ENCODE results near the gene CCL22. TPM values are rescaled to one million over a fixed set of nuclear protein-coding genes. Genes with fewer than 3 reads are reported as not detected.

The CCL22 gene
- total and polyA plus RNA-seq, 2 of the 4 experiments (the other 2 are of a cell fraction): not detected

DNA sequence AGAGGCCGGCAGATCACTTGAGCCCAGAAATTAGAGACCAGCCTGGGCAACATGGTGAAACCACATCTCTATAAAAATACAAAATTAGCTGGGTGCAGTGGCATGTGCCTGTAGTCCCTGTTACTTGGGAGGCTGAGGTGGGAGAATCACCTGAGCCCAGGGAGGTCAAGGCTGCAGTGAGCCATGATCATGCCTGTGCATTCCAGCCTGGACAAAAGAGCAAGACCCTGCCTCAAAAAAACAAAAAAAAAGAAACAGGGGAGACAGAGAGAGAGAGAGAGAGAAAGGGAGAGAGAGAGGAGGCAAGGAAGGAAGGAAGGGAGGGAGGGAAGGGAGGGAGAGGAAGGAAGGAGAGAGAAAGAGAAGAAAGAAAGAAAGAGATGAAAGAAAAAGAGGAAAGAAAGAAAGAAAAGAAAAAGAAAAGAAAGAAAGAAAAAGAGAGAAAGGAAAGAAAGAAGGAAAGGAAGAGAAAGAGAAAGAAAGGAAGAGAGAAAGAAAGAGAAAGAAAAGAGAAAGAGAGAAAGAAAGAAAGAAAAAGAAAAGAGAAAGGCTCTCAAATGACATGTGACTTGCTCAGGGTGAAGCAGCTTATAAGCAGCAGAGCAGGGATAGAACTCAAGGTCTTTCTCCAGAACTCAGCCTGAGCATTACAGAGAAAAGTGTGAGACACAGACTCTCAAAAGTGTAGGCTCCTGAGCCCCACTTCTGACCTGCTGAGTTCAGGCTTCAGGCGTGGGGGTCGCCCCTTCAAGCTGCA is 29.2 kb downstream of the CCL22 start:
- ChIA-PET CTCF (no interaction called here), POLR2A (ENCODE audit: unreplicated experiment) (no interaction called here)
- Histone ChIP-seq H3K9me1 (ENCODE audit: insufficient read depth, low read length) (no peaks in the 10 kb centered on the region), H4K20me1 (ENCODE audit: insufficient read depth, low read length) (no peaks in the 10 kb centered on the region), H3K9me3 (ENCODE audit: control insufficient read depth, insufficient read depth, low read length) (peaks cover 3% of the 10 kb centered on the region), H2BK120ac (ENCODE audit: low read depth, low read length) (no peak overlapping the region), H2AK9ac (replicated peaks; ENCODE audit: low read depth, low read length, poor library complexity) (no peak overlapping the region), H3K23ac (ENCODE audit: low read depth, low read length) (no peak overlapping the region), H3K4ac (ENCODE audit: low read depth, low read length) (no peak overlapping the region), H3K14ac (replicated peaks; ENCODE audit: low read depth, low read length) (no peak overlapping the region), H2BK15ac (ENCODE audit: low read depth, low read length) (no peak overlapping the region), H2AFZ (replicated peaks; ENCODE audit: low read length, poor library complexity) (peak overlapping the region; percentile 32), H4K8ac (ENCODE audit: low read depth in 2 of 2, low read length in 2 of 2) (no peak overlapping the region), H3K9ac (ENCODE audit: low read depth, low read length) (no peak overlapping the region), H3K4me3 (ENCODE audit: insufficient read depth, low read depth, low read length) (no peak overlapping the region), H2BK5ac (ENCODE audit: low read depth, low read length, poor library complexity, severe bottlenecking) (no peak overlapping the region), H3K56ac (ENCODE audit: extremely low read depth, insufficient read depth, low read length) (no peak overlapping the region), H2AK5ac (ENCODE audit: low read depth, low read length) (no peak overlapping the region), H3K36me3 (ENCODE audit: control insufficient read depth, insufficient read depth, low read length) (no peaks in the 10 kb centered on the region), H3K27me3 (ENCODE audit: control insufficient read depth, insufficient read depth, low read length) (peaks cover 33% of the 10 kb centered on the region), H3K27ac (ENCODE audit: insufficient read depth, low read length) (no peak overlapping the region), H3K4me2 (ENCODE audit: low read depth, low read length) (no peak overlapping the region), H4K91ac (ENCODE audit: insufficient read depth, low read depth, low read length) (no peak overlapping the region), H3K18ac (ENCODE audit: low read depth, low read length) (no peak overlapping the region), H4K5ac (ENCODE audit: low read depth, low read length) (no peak overlapping the region), H3K4me1 (ENCODE audit: control insufficient read depth, insufficient read depth, low read length) (peaks cover 3% of the 10 kb centered on the region; the same call in 1 of the 2 replicates), H2BK20ac (ENCODE audit: low read depth, low read length) (no peak overlapping the region), H3K79me1 (ENCODE audit: low read depth in 1 of 2, low read length in 2 of 2) (no peaks in the 10 kb centered on the region)
- intact Hi-C loops (cut with micrococcal nuclease): no loop called here
- no TSS peak for BruUV-seq (replicated peaks)
- in situ Hi-C loops (cut with MboI; ENCODE audit: low sequenced_read_pairs): no loop called here
- dilution Hi-C loops (cut with HindIII; ENCODE audit: low sequenced_read_pairs, unreplicated experiment): no loop called here
- DNase-seq (no peak), ATAC-seq (ENCODE audit: low read depth) (no peak)
- TF ChIP-seq, protein P1, sequence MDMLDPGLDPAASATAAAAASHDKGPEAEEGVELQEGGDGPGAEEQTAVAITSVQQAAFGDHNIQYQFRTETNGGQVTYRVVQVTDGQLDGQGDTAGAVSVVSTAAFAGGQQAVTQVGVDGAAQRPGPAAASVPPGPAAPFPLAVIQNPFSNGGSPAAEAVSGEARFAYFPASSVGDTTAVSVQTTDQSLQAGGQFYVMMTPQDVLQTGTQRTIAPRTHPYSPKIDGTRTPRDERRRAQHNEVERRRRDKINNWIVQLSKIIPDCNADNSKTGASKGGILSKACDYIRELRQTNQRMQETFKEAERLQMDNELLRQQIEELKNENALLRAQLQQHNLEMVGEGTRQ (IDR thresholded peaks at IDR 0.05; ENCODE audit: low read depth, low read length): no peak
- TF ChIP-seq FOS (IDR thresholded peaks at IDR 0.05; ENCODE audit: low read depth, low read length) (no peak), SMC3 (IDR thresholded peaks at IDR 0.05; ENCODE audit: low read depth, low read length) (no peak), RCOR1 (IDR thresholded peaks at IDR 0.05; ENCODE audit: insufficient replicate concordance, low read length) (no peak), MAZ (IDR thresholded peaks at IDR 0.05; ENCODE audit: borderline replicate concordance, low read depth, low read length) (no peak), MAFK (IDR thresholded peaks at IDR 0.05; ENCODE audit: low read depth, low read length) (no peak), RAD21 (IDR thresholded peaks at IDR 0.05; ENCODE audit: low read length) (no peak), NFE2L2 (IDR thresholded peaks at IDR 0.05; ENCODE audit: low read depth, low read length) (no peak), RFX5 (IDR thresholded peaks at IDR 0.05; ENCODE audit: low read depth, low read length) (no peak), POLR2A (IDR thresholded peaks at IDR 0.05; ENCODE audit: low read depth, low read length) (no peak), BHLHE40 (IDR thresholded peaks at IDR 0.05; ENCODE audit: low read depth, low read length) (no peak), CHD1 (IDR thresholded peaks at IDR 0.05; ENCODE audit: low read depth, low read length) (no peak), MXI1 (IDR thresholded peaks at IDR 0.05; ENCODE audit: borderline replicate concordance, low read depth, low read length) (no peak), CEBPB (IDR thresholded peaks at IDR 0.05; ENCODE audit: low read depth, low read length) (no peak)
- TF ChIP-seq, protein P2, sequence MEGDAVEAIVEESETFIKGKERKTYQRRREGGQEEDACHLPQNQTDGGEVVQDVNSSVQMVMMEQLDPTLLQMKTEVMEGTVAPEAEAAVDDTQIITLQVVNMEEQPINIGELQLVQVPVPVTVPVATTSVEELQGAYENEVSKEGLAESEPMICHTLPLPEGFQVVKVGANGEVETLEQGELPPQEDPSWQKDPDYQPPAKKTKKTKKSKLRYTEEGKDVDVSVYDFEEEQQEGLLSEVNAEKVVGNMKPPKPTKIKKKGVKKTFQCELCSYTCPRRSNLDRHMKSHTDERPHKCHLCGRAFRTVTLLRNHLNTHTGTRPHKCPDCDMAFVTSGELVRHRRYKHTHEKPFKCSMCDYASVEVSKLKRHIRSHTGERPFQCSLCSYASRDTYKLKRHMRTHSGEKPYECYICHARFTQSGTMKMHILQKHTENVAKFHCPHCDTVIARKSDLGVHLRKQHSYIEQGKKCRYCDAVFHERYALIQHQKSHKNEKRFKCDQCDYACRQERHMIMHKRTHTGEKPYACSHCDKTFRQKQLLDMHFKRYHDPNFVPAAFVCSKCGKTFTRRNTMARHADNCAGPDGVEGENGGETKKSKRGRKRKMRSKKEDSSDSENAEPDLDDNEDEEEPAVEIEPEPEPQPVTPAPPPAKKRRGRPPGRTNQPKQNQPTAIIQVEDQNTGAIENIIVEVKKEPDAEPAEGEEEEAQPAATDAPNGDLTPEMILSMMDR (conservative IDR thresholded peaks at IDR 0.05; ENCODE audit: low read depth, low read length): no peak
- TF ChIP-seq, protein P3, sequence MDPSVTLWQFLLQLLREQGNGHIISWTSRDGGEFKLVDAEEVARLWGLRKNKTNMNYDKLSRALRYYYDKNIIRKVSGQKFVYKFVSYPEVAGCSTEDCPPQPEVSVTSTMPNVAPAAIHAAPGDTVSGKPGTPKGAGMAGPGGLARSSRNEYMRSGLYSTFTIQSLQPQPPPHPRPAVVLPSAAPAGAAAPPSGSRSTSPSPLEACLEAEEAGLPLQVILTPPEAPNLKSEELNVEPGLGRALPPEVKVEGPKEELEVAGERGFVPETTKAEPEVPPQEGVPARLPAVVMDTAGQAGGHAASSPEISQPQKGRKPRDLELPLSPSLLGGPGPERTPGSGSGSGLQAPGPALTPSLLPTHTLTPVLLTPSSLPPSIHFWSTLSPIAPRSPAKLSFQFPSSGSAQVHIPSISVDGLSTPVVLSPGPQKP (IDR thresholded peaks at IDR 0.05; ENCODE audit: borderline replicate concordance, low read depth, low read length): no peak
- 60% methylated on average over 2 of the region's 3 CpGs; no CpG with 5 or more reads in 1 of the 2 experiments for WGBS, 2 experiments (ENCODE audit: extremely low coverage in 2 of 2, insufficient read length in 1 of 2)

All from IMR-90 (cell line).